Measurements from ENCODE around the gene CHTOP. TPM values are rescaled to one million over a fixed set of nuclear protein-coding genes. Genes with fewer than 3 reads are reported as not detected.

CHTOP gene
- total and polyA plus RNA-seq, 2 of the 13 experiments (the other 11 are each of a cell fraction or from before 2014, with no cell fraction given) = 38.0 to 51.9 TPM

GRCh38 chr1:153633754-153634665 lies at the start of gene CHTOP (continued):
- TF ChIP-seq MEF2D (CRISPR knock-in tag; IDR thresholded peaks at IDR 0.05) (peak; percentile 64; the same call in 1 of the 2 replicates), IKZF1 (IDR thresholded peaks at IDR 0.05) (no peak), ZNF253 (CRISPR knock-in tag; IDR thresholded peaks at IDR 0.05; ENCODE audit: borderline replicate concordance) (no peak), AGO1 (IDR thresholded peaks at IDR 0.05; ENCODE audit: low read depth, low read length, poor library complexity, severe bottlenecking) (peak; percentile 98), ZNF556 (CRISPR knock-in tag; IDR thresholded peaks at IDR 0.05; ENCODE audit: borderline replicate concordance) (0 out of 2 replicates have a peak, but pooled peaks have one; percentile 51), ZNF530 (CRISPR knock-in tag; IDR thresholded peaks at IDR 0.05; ENCODE audit: low read depth) (no peak), FOXC1 (CRISPR knock-in tag; IDR thresholded peaks at IDR 0.05; ENCODE audit: borderline replicate concordance) (peak; percentile 88; the same call in 1 of the 2 replicates), ZNF18 (CRISPR knock-in tag; IDR thresholded peaks at IDR 0.05; ENCODE audit: insufficient replicate concordance) (no peak), NFRKB (IDR thresholded peaks at IDR 0.05) (peak; percentile 89), FOXO1 (CRISPR knock-in tag; IDR thresholded peaks at IDR 0.05) (no peak; the same call in 1 of the 2 replicates), MXD4 (CRISPR knock-in tag; IDR thresholded peaks at IDR 0.05) (0 out of 2 replicates have a peak, but pooled peaks have one; percentile 47), NFE2L1 (CRISPR knock-in tag; IDR thresholded peaks at IDR 0.05; ENCODE audit: borderline replicate concordance) (no peak), RAD21 (CRISPR knock-in tag; IDR thresholded peaks at IDR 0.05) (no peak), ZNF124 (CRISPR knock-in tag; IDR thresholded peaks at IDR 0.05) (no peak), ZNF33B (CRISPR knock-in tag; IDR thresholded peaks at IDR 0.05) (no peak; the same call in 1 of the 2 replicates), ZNF17 (CRISPR knock-in tag; IDR thresholded peaks at IDR 0.05) (no peak), MLLT10 (CRISPR knock-in tag; IDR thresholded peaks at IDR 0.05) (no peak), SETDB1 (CRISPR knock-in tag; IDR thresholded peaks at IDR 0.05; ENCODE audit: borderline replicate concordance) (no peak), ZBTB10 (CRISPR knock-in tag; IDR thresholded peaks at IDR 0.05; ENCODE audit: borderline replicate concordance) (no peak), ZBTB38 (CRISPR knock-in tag; IDR thresholded peaks at IDR 0.05) (peak; percentile 50; the same call in 1 of the 2 replicates), GRHL1 (CRISPR knock-in tag; conservative IDR thresholded peaks at IDR 0.05) (no peak), ZNF576 (CRISPR knock-in tag; IDR thresholded peaks at IDR 0.05) (no peak)

Measured in HepG2 (cell line).